GM19238 (cell line): ENCODE data around the gene RHOB.
"Not testable (repeated sequence)": the region's sequence is repeated elsewhere in the genome, so short reads cannot be mapped to it uniquely, and the experiment has no call there.

Experiments
- DNase-seq: peaks from one replicate; pipeline ENCODE4 v3.0.0; 2011; ENCODE audit warnings: low spot score; ENCODE audit not compliant: insufficient read length

The RHOB gene

DNA sequence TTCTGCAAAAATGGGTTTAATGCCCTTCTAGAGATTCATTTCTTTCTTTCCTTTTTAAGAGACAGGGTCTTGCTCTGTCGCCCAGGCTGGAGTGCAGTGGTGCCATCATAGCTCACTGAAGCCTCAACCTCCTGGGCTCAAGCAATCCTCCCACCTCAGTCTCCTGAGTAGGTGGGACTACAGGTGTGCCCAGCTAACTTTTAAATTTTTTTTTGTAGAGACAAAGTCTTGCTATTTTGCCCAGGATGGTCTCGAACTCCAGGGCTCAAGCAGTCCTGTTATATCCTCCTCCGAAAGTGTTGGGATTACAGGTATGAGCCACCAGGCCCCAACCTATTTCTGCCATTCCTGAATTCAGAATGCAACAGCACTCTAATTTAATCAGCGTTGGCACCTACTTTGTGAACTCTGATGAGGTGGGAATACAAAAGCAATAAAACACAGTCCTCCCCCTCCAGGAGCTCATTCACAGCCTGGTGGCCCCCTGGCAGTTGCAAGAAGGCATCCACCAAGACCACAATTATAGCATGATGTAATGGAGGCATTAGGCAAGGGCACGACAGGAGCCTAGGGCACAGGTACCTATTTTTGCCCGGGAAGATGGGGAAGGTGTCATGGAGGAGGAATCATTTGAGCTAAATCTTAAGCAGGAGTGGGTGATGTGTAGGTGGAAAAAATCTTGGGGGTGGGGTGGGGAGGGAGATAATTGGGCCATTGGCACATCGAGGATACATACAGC is 5.1 kb downstream of the RHOB start:
- DNase-seq, result no peak

DNA sequence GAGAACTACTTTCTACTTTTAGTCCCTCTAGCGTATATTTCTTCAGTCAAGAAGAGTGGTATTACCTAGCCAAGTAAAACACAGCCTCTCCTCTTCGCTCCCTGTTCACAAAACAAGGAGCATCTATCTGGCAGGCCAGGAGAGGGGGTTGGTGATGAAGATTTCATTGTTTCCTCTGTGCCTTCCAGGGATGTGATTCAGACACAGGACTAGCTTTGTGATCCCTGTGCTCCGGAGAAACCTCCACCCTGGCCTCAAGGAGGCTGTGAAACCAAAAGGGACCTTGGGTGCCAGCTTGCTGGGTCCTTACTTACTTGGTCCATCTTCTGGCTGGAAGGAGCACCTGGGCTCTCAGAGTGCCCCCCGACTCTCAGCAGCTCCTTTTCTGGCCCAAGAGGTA is 5.7 kb downstream of the RHOB start:
- DNase-seq, result no peak

DNA sequence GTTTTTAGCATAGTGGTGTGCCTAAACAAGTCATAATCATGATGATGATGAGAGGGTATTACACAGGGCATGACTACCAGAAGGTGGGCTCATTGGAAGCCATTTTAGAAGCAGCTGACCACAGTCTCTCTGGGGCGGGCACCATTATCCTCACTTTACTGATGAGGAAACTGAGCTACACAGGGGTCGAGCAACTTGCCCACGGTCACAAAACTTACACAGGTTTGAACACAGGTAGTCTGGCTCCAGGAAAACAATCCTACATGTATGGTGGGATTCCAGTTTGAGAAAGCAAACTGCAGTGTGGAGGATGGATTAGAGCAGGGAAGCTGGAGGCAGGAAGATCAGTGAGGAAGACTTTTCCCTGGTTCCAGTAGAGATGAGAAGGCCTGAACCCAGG is 6.2 kb downstream of the RHOB start:
- no peak for DNase-seq

DNA sequence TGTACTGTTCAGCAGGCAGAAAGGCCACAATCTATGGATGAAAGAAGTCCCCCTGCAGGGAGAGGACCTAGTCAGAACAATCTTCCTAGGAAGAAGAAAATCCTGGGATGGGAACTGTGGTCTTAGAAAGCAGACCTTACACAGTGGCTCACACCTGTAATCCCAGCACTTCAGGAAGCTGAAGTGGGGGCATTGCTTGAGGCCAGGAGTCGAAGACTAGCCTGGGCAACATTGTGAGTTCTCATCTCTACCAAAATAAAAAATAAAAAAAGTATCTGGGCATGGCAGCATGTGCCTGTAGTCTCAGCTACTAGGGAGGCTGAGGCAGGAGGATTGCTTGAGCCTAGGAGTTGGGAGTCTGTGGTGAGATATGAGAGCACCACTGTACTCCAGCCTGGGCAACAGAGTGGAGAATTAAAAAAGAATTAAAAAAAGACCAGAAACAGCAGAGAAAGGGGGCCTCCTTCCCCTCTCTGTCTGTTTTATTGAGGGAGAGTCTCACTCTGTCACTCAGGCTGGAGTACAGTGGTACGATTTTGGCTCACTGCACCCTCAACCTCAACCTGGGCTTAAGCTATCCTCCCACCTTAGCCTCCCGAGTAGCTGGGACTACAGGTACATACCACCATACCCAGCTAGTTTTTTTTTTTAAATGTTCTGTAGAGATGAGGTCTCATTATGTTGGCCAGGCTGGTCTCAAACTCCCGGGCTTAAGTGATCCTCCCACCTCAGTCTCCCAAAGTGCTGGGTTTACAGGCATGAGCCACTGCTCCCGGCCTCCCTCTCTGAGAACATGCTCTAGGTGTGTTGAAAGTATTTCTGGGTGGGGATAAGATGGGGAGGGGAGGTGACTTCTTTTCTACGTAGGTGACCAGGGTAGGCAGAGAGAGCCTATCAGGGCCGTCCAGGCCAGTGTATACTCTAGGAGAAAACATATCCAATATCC is 7.4 kb downstream of the RHOB start:
- no peak for DNase-seq

DNA sequence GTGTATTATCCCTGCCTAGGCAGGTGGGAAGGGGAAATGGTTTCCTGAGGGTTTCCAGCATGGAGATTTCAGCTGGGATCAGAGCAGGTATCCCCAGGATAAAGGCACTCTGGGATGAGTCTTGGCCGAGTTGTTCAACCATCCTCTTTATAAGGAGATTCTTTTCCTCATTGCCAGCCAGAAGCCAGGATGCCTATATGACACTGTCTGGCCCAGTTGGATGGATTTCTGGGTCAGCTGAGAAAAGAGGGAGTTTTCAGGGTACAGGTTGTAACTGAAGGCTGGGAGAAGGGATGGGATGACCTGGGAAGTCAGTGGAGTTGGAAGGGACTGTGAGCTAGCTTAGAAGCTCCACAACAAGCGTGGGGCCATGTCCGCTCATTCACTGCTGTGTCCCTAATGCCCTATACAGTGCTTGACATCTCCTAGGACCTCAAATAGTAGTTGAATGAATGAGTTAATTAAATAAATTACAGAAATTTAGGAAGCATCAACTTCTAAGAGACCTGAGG is 8.3 kb downstream of the RHOB start:
- no peak for DNase-seq

DNA sequence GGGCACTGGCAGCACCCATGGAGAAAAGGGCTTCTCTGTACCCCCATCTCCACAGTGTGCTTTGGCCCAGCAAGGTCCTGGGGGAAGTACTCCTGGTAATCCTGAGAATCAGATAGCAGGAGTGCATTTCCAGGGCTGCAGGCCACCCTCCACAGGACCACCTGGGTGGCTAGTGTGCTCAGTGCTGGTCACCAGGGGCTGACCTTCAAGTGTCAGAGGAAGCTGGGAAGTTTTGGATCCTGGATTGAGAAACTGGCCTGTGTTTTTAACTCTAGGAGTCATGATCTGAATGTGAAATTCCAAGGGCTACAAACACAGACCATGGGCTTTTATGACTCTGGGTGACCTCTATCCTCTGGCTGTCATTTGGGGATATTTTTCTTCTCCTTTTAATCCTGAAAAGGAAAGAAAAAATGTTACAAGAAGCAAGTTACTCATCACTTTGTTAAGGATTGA is 9.3 kb downstream of the RHOB start:
- no peak for DNase-seq

DNA sequence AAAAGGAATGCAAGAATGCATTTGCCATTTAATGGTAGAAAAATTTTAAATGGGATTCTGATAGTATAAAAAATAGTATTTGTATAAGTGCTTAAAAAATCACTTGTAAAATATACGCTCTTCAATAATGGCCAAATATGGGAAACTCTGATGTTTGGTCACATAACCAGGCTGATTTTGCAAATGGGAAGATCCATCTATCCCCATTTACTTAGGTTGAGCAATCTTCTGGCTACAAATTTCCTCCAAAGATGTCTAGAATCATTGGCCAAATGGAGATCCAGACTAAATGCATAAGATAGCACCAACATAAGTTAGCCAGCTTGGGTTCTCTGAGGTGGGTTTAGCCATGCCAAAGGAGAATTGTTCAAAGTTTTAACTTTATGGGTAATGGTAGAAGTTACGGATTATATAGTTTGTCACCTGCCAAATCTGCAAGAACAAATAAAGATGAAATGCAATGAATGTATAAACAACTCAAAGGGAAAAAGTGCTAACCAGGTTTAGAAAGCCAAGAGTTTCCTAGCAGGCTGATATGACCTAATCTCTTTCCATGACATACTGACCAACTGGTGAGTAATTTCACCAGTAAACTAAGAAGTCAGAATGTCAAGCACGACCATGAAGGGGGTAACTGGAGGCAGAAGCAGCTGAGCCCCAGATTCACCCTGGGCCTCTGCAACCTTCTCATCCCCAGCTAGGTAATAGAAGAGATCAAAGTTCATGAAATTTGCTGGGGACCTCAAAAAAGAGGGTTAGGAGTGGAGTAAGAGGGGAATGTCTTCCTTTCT is 10.0 kb downstream of the RHOB start:
- DNase-seq, result no peak

DNA sequence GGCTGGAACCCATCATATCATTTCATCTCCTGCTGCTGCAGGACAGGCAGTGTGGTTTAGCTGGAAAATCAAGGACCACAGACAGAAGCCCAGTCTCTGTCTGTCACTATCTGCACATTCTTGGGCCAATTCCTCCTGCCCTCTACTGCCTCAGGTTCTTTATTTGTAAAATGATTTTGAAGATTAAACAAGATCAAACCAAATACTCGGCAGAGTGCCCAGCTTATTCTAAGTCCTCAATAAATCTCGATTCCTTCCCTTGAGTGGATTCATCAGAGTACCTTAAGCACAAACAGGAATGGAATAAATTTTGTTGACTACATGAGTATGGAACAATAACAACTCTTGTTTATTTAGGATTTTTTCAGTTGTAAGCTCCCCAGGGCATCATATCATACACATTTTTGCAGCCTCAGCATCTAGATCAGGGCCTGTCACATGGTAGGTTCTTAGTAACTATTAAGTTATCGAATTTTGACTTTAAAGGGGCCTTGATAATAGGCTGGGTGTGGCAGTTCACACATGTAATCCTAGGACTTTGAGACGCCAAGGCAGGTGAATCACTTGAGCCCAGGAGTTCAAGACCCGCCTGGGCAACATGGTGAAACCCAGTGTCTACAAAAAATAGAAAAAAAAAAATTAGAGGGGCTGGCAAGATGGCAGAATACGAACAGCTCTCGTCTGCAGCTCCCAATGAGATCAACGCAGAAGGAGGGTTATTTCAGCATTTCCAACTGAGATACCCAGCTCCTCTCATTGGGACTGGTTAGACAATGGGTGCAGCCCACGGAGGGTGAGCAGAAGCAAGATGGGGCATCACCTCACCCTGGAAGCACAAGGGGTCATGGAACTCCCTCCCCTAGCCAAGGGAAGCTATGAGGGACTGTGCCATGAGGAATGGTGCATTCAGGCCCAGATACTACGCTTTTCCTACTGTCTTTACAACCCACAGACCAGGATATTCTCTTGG is 11.1 kb downstream of the RHOB start:
- no peak for DNase-seq

DNA sequence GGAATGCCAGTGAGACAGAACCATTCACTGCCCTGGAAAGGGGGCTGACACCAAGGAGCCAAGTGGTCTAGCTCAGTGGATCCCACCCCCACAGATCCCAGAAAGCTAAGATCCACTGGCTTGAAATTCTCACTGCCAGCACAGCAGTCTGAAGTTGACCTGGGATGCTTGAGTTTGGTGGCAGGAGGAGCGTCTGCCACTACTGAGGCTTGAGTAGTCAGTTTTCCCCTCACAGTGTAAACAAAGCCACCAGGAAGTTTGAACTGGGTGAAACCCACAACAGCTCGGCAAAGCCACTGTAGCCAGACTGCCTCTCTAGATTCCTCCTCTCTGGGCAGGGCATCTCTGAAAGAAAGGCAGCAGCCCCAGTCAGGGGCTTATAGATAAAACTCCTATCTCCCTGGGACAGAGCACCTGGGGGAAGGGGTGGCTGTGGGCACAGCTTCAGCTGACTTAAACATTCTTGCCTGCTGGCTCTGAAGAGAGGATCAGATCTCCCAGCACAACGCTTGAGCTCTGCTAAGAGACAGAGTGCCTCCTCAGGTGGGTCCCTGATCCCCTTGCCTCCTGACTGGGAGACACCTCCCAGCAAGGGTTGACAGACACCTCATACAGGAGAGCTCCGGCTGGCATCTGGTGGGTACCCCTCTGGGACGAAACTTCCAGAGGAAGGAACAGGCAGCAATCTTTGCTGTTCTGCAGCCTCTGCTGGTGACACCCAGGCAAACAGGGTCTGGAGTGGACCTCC is 12.0 kb downstream of the RHOB start:
- not testable (repeated sequence) for DNase-seq

DNA sequence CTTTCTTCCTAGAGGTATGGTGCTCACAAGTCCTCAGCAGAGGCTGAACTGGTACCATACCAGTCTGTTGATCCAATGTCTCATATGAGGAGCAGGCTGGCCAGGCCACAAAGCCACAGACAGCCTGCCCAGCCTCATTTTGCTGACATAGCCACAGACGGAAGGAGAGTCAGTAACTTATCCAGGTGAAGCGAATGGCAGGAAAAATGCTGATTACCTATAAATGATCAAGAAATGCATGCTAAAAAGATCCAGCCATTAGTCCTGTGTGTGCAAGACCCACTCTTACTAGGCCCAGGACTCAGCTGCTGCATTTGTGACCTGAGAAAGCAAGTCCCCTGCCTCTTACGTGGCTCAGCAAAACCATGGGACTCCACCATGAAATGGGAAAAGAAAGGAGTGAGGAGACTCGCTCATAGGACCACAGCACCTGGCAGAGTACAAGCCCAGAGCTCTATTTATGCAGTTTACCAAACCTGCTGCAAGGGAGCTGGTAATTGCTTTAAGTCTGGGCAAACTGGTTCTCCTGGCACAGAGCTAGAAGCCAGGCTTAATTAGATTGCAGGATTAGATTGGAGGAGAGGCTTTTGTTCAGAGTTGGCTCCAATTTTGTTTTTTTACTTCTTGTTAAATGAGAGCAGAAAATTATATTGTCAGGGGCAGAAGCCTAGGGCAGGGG is 19.0 kb downstream of the RHOB start:
- no peak for DNase-seq

DNA sequence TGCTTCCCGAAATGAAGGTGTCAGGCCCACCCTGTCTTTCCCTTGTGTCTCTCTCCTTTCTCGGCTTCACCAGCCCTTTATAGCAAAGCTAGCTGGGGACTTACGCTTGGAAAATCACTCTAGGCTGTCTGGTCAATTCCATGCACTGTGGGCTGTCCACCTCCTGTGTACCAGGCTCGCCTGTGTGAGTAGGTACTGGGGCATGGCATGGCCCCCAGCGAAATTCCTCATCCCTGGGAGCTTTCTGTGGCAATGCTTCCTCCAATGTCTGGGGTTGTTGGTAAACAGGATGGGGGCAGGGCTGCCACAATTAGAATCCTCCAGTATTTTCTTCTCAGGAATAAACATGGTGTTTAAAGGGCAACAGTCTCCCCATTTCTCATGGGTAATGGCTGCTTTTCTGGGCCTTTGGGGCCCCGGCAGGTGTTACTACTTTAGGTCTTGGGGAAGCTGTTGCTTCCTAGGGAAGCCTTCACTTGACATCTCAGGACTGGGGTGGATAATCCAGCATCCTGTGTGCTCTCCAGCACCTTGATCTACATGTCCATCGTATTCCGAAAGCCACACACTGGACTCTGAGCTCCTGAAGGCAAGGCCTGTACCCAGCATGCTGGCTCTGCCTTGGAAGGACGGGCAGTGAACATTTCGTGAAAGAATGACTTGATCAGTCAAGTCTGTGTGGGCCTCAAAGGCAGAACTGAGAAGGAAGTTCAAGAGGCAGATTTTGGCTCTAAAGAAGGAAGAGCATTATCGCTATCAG is 21.1 kb downstream of the RHOB start:
- no peak for DNase-seq

DNA sequence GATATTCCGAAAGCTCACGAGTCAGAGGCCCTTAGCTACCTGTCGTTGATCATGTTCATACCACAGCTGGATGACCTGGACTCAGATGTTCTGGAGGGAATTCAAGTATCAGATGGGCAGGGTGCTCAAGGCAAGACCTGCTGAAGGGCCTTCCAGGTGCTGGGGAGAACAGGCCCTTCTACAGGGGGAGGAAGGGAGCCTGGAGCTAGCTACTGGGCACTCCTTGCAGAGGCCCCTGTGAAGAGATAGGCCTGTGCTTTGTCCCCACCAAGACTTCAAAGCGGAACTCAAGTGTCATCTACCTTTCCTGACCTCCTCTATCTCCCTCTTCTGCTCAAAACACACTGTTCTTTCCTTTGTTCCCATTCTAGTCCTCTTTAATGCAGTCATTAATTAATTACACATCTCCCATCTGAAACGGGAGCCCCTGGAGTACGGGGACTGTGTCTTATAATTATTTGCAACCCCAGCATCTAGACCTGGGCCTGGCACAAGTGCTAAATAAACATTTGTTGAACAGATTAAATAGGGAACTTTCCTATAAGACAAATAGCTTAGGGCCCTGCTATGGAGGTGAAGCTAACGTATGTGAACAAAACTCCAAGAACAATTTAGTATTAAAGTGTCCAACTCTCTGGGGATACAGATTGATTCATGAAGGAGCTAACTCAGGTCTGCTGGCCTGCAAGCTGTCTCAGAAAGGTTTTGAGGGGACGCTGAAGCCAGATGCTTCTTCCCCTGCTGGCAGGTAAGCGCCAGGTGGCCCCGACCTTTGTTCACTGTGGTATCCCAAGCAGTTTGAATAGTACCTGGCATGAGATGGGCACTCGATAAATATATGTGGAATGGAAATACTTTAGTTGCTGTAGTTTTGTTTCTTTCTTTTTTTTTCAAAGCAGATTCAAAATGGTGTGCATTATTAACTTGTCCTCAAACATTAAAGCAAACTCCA is 22.0 kb downstream of the RHOB start:
- DNase-seq, result no peak

DNA sequence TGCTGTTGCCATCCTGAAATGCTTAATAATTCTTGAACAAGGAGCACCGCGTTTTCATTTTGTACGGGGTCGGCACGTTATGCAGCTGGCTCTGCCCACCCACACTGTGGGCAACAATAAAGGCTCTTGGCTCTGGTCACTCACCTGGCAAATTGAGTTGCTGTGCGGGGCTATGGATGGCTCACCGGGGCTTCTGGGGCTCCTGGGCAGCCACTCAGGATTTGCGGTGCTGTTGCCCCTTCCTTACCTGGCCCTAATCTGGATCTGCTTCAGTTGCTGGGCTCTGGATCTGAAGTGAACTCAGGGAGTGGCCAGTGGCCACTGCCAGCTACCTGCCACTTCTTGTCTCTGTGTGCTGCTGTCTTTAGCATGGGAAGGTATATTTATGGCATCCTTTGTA is 22.7 kb downstream of the RHOB start:
- no peak for DNase-seq

DNA sequence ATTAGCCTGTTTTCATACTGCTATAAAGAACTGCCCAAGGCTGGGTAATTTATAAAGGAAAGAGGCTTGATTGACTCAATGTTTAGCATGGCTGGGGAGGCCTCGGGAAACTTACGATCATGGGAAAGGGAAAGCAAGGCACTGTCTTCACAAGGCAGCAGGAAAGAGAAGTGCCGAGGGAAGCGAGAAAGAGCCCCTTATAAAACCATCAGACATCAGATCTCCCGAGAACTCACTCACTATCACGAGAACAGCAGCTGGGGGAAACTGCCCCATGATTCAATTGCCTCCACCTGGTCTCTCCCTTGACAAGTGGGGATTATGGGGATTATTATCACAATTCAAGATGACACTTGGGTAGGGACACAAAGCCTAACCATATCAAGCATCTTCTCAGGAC is 23.3 kb downstream of the RHOB start:
- no peak for DNase-seq

DNA sequence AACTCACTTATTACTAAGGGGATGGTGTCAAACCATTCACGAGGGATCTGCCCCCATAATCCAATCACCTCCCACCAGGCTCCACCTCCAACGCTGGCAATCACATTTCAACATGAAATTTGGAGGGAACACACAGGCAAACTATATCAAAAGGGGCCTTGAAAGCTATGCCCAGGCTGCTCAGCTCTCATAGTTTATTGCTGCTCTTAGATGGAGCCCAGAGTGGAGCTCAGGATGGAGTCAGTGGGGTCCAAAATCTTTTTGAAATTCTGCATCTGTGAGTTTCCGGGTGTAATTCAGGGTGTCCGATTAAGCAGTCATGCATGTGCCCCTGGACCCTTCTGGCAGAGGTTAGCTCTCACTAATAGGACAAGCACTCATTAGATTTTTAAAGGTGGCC is 24.3 kb downstream of the RHOB start:
- no peak for DNase-seq

DNA sequence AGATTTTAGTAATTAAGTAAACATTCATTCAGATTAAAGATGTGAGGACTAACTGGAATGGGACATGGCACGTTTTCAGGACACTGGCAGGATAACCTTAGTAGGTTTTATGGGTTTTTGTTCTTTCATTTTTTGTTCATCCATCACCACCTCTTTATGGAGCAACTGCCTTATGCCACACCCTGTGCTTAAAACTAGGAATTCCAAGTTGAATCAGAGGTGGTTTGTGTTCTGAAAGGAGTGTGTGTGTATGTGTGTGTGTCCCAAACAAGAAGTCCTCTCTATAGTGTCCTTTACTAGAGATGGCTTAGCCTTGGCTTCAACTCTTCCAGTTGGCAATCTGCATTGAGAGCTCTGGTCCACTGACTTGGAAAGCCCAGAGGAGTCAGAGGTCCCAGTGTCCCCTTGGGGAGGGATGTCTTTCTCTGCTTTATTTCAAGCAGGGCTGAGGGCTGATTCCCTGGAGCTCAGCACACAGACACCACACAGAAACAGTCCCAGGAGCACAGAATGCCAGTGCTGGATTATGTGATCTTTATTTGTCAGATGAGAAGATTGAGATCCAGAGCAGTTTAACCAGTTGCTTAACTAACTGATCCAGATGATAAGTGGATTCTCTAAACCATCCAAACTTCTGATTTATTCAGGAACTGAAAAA is 25.2 kb downstream of the RHOB start:
- no peak for DNase-seq

DNA sequence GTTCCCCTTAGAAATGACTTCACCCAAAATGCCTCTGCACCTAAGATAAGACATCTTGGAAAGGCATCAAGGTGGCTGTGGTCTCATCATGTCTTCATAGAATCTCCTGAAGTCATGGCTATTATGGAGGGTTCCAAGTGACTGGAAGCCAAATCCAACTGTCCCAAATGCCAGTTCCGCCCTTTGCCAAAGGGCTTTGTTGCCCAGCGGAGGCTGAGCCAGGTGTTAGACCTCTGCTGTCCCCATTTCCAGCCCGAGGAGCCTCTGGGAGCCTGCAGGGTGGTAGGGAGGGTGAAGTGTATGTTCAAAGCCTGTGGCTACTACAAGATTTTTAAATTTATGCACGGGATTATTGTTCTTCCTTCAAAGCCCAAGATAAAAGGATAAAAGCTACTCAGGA is 25.7 kb downstream of the RHOB start:
- no peak for DNase-seq
